PC-9 (cell line): ENCODE measurements around the gene SLC25A1. TPM values are rescaled to one million over a fixed set of nuclear protein-coding genes. Genes with fewer than 3 reads are reported as not detected.

Source experiments
- BruUV-seq: library from RNA; stranded (reverse); fragments of 400-500 nt; replicated peaks from 2 replicates; lab custom pipeline; 2021; lab: Mats Ljungman, UMichigan
- CTCF ChIA-PET: fragments of 300-600 bp; sonication (Branson Sonifier 250); formaldehyde crosslinking; loops from one replicate; lab custom pipeline; 2022; ENCODE audit warnings: antibody characterized with exemption; lab: Charles Lee
- POLR2A ChIA-PET: fragments of 300-600 bp; sonication (Branson Sonifier 250); formaldehyde crosslinking; loops from one replicate; lab custom pipeline; 2022; ENCODE audit warnings: antibody characterized with exemption; ENCODE audit not compliant: unreplicated experiment; lab: Charles Lee
- DNase-seq, 2 experiments: peaks; one replicate each; pipeline versions ENCODE4 v3.0.0 to v3.0.0-alpha.2; 2015 to 2022; ENCODE audit warnings: mixed read lengths in 1 of 2
- H2AFZ ChIP-seq: fragments of 200-600 bp; sonication (generic); 2 replicates; pipeline ENCODE4 v1.8.1; 2017; ENCODE audit warnings: antibody characterized with exemption
- H3F3A ChIP-seq: fragments of 200-600 bp; sonication (generic); 2 replicates; pipeline ENCODE4 v1.8.1; 2017; ENCODE audit warnings: antibody characterized with exemption, mild to moderate bottlenecking, low read depth; ENCODE audit not compliant: insufficient read depth
- H3K27ac ChIP-seq: fragments of 200-600 bp; sonication (generic); 2 replicates; pipeline ENCODE4 v1.6.1; 2016; ENCODE audit warnings: mixed run types
- H3K27me3 ChIP-seq: fragments of 200-600 bp; sonication (generic); 2 replicates; pipeline ENCODE4 v1.6.1; 2016; ENCODE audit warnings: low read depth, mixed run types; ENCODE audit not compliant: insufficient read depth
- H3K36me3 ChIP-seq: fragments of 200-600 bp; sonication (generic); 2 replicates; pipeline ENCODE4 v1.6.1; 2016; ENCODE audit warnings: low read depth, mixed run types
- H3K4me1 ChIP-seq: fragments of 200-600 bp; sonication (generic); replicated peaks from 2 replicates; pipeline ENCODE4 v1.6.1; 2016; ENCODE audit warnings: mixed run types; ENCODE audit not compliant: insufficient read depth
- H3K4me2 ChIP-seq: fragments of 200-600 bp; sonication (generic); 2 replicates; pipeline ENCODE4 v1.6.1; 2017; ENCODE audit warnings: mixed run types
- H3K4me3 ChIP-seq: fragments of 200-600 bp; sonication (generic); 2 replicates; pipeline ENCODE4 v1.6.1; 2016; ENCODE audit warnings: mixed run types
- H3K79me2 ChIP-seq: fragments of 200-600 bp; sonication (generic); 2 replicates; pipeline ENCODE4 v1.6.1; 2017; ENCODE audit warnings: low read depth, mixed run types
- H3K9me2 ChIP-seq: fragments of 200-600 bp; sonication (generic); 2 replicates; pipeline ENCODE4 v1.8.1; 2017; ENCODE audit warnings: mild to moderate bottlenecking; ENCODE audit not compliant: insufficient read depth
- H3K9me3 ChIP-seq: fragments of 200-600 bp; sonication (generic); 2 replicates; pipeline ENCODE4 v1.8.1; 2016; ENCODE audit warnings: low read depth; ENCODE audit not compliant: insufficient read depth
- H4K20me1 ChIP-seq: fragments of 200-600 bp; sonication (generic); 2 replicates; pipeline ENCODE4 v1.8.1; 2017; ENCODE audit not compliant: insufficient read depth
- CTCF ChIP-seq: fragments of 200-600 bp; sonication (generic); conservative IDR thresholded peaks from 2 replicates; pipeline ENCODE4 v1.6.1; 2017; ENCODE audit warnings: mixed run types, antibody characterized with exemption, mild to moderate bottlenecking, moderate library complexity
- EZH2 ChIP-seq: fragments of 200-600 bp; sonication (generic); IDR thresholded peaks from 2 replicates; pipeline ENCODE4 v1.8.0; 2017; ENCODE audit warnings: antibody characterized with exemption, low read depth
- intact Hi-C: fragments of 100-400 bp; cut with micrococcal nuclease; formaldehyde crosslinking; loops from one replicate; pipeline ENCODE4 v1.10.0; 2022; ENCODE audit not compliant: unreplicated experiment
- total RNA-seq: library from RNA; stranded (reverse); gene quantifications from 2 replicates; pipeline ENCODE4 v1.2.3, GENCODE V29; 2021

The SLC25A1 gene
- total RNA-seq, 1 experiment from 2014 or later: 79.9 TPM

- ChIA-PET CTCF (interaction anchor here (0.6 kb wide), 1 partner anchor 268 kb away, joined by 7 read pairs; no protein-coding TSS in a partner anchor), POLR2A (no interaction called here)
- peaks cover 38% of the 10 kb centered on the region; the same call in 1 of the 2 replicates for H3F3A ChIP-seq
- no peak overlapping the region for H3K27ac ChIP-seq
- no peak overlapping the region for H3K4me3 ChIP-seq
- TF ChIP-seq EZH2 (no peak), CTCF (no peak)
- no peaks in the 10 kb centered on the region for H3K9me2 ChIP-seq
- H3K9me3 ChIP-seq: no peaks in the 10 kb centered on the region
- no peak overlapping the region for H2AFZ ChIP-seq
- no TSS peak for BruUV-seq
- no peak overlapping the region for H3K4me2 ChIP-seq
- peaks cover 41% of the 10 kb centered on the region for H4K20me1 ChIP-seq
- no peak for DNase-seq
- H3K36me3 ChIP-seq: 0 out of 2 replicates have a peak, but pooled peaks cover 7% of the 10 kb centered on the region
- peaks cover 66% of the 10 kb centered on the region for H3K79me2 ChIP-seq
- H3K4me1 ChIP-seq: peaks cover 35% of the 10 kb centered on the region
- intact Hi-C loops: loop anchor here (5.0 kb wide), 1 partner anchor 222 kb away; no protein-coding TSS in a partner anchor
- H3K27me3 ChIP-seq: no peaks in the 10 kb centered on the region
These were observed 2.8 kb downstream of the SLC25A1 start for GRCh38 chr22:19175602-19176174.

DNA sequence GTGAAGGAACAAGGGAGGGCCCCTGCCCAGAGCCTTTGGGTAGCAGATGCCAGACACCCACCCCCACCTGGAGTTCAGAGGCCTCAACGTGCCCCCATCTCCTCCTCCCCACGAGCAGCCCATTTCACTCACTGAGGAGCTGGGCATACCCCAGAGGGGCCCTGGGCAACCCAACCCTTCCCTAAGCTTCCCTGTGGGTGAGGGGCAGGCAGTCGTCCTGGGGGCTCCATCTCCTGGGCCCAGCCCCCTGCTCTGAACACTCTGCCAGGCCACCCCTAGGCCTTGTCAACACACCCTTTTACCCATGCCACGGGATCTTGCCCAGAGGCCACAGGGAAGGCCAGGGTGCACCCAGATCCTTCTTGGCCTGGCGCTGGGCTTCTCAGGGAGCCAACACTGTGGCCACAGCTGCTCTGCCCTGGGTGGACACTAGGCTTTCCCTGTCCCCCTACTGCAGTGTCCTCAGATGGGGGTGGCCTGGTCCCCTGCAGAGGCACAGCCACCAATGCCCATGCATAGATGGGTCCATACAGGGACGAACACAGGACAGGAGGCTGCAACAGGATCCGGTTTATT, 3.4 kb downstream of the SLC25A1 start:
- Histone ChIP-seq H3K79me2 (peaks cover 68% of the 10 kb centered on the region), H3K27ac (no peak overlapping the region), H4K20me1 (peaks cover 41% of the 10 kb centered on the region), H3F3A (peaks cover 38% of the 10 kb centered on the region; the same call in 1 of the 2 replicates), H3K36me3 (0 out of 2 replicates have a peak, but pooled peaks cover 7% of the 10 kb centered on the region), H3K9me2 (no peaks in the 10 kb centered on the region), H3K27me3 (no peaks in the 10 kb centered on the region), H3K4me1 (peaks cover 35% of the 10 kb centered on the region), H3K4me2 (peak overlapping the region; percentile 97; the same call in 1 of the 2 replicates), H3K9me3 (no peaks in the 10 kb centered on the region), H2AFZ (no peak overlapping the region), H3K4me3 (no peak overlapping the region)
- BruUV-seq: no TSS peak
- POLR2A ChIA-PET: interaction anchor here (0.8 kb wide), 2 partner anchors 10 to 30 kb away, joined by 4 to 5 read pairs; partner anchors contain the start of gene ESS2
- intact Hi-C loops: loop anchor here (5.0 kb wide), 1 partner anchor 222 kb away; no protein-coding TSS in a partner anchor
- DNase-seq: no peak
- TF ChIP-seq CTCF: no peak
- no peak for TF ChIP-seq EZH2
- CTCF ChIA-PET: interaction anchor here (0.6 to 1.2 kb wide), 2 partner anchors 31 to 267 kb away, joined by 3 to 7 read pairs; partner anchors contain the start of gene ESS2

GRCh38 chr22:19174106-19175025, 4.2 kb downstream of the SLC25A1 start:
- CTCF ChIA-PET: interaction anchor here (1.2 kb wide), 1 partner anchor 30 kb away, joined by 3 read pairs; the partner anchor contains the start of gene ESS2
- intact Hi-C loops: loop anchor here (5.0 kb wide), 1 partner anchor 223 kb away; no protein-coding TSS in a partner anchor

More at GRCh38 chr22:19174106-19175025, 4.2 kb downstream of the SLC25A1 start:
- Histone ChIP-seq H3K27me3 (no peaks in the 10 kb centered on the region), H3K4me1 (peaks cover 32% of the 10 kb centered on the region), H3K4me3 (no peak overlapping the region), H3K36me3 (0 out of 2 replicates have a peak, but pooled peaks cover 7% of the 10 kb centered on the region), H3K9me3 (no peaks in the 10 kb centered on the region), H4K20me1 (peaks cover 41% of the 10 kb centered on the region), H3F3A (peaks cover 38% of the 10 kb centered on the region; the same call in 1 of the 2 replicates), H3K9me2 (no peaks in the 10 kb centered on the region), H2AFZ (no peak overlapping the region), H3K4me2 (peak overlapping the region; percentile 97), H3K79me2 (peaks cover 68% of the 10 kb centered on the region), H3K27ac (no peak overlapping the region)
- TF ChIP-seq EZH2 (no peak), CTCF (no peak)
- BruUV-seq: no TSS peak
- POLR2A ChIA-PET: interaction anchor here (0.8 kb wide), 2 partner anchors 11 to 30 kb away, joined by 4 to 5 read pairs; partner anchors contain the start of gene ESS2
- peak; percentile 51 to 69 for DNase-seq
